GM20000 (cell line): Measurements from ENCODE around the gene NKX1-1.

Experiments used
- DNase-seq: peaks from one replicate; pipeline ENCODE4 v3.0.0; 2012; ENCODE audit warnings: low spot score
- TF ChIP-seq, protein P1 (sequence below): IDR thresholded peaks from 2 replicates; pipeline ENCODE4 v1.5.1; 2012; ENCODE audit warnings: mild to moderate bottlenecking, control low read depth; ENCODE audit errors: extremely low read depth, missing control alignments

Gene NKX1-1

DNA sequence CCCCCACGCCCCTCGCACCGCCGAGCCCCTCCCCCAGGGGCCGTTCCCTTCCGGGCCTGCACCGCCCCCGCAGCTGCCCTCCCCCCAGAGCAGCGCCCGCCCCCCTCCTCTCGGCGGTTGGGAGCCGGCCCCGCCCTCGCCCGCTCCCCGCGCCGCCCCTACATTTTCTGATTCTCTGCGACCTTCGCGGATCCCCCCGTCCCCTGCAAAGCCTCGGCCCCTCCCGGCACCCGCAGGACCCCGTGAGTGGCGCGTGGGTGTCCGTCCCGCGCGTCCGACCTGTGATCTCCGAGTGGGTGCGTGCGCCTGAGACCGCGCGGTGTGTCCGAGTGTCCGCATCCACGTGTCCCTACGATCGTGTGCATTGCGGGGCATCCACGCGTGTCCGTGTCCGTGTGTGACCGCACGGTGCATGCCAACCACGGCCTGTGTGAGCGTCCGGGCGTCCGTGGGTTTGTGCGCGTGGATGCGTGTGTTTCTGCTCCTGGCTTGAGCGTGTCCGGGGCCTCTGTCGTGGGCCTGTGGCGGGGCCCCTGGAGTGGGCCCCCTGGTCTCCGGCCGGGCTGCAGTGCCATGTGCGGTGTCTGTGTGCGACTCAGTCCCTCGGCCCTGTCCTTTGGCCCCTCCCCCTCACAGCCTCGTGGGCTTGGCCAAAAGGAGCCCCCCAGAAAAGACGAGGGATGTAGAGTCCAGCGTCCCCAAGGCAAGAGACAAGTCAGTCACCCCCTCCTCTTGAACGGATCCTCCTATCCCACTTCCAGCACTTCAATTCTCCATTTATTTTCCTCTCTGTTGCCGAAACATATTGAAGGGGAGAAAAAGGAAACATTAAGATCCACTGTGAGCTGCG lies 8.8 kb upstream of the NKX1-1 start:
- no peak for DNase-seq
- TF ChIP-seq, protein P1, sequence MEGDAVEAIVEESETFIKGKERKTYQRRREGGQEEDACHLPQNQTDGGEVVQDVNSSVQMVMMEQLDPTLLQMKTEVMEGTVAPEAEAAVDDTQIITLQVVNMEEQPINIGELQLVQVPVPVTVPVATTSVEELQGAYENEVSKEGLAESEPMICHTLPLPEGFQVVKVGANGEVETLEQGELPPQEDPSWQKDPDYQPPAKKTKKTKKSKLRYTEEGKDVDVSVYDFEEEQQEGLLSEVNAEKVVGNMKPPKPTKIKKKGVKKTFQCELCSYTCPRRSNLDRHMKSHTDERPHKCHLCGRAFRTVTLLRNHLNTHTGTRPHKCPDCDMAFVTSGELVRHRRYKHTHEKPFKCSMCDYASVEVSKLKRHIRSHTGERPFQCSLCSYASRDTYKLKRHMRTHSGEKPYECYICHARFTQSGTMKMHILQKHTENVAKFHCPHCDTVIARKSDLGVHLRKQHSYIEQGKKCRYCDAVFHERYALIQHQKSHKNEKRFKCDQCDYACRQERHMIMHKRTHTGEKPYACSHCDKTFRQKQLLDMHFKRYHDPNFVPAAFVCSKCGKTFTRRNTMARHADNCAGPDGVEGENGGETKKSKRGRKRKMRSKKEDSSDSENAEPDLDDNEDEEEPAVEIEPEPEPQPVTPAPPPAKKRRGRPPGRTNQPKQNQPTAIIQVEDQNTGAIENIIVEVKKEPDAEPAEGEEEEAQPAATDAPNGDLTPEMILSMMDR = no peak

DNA sequence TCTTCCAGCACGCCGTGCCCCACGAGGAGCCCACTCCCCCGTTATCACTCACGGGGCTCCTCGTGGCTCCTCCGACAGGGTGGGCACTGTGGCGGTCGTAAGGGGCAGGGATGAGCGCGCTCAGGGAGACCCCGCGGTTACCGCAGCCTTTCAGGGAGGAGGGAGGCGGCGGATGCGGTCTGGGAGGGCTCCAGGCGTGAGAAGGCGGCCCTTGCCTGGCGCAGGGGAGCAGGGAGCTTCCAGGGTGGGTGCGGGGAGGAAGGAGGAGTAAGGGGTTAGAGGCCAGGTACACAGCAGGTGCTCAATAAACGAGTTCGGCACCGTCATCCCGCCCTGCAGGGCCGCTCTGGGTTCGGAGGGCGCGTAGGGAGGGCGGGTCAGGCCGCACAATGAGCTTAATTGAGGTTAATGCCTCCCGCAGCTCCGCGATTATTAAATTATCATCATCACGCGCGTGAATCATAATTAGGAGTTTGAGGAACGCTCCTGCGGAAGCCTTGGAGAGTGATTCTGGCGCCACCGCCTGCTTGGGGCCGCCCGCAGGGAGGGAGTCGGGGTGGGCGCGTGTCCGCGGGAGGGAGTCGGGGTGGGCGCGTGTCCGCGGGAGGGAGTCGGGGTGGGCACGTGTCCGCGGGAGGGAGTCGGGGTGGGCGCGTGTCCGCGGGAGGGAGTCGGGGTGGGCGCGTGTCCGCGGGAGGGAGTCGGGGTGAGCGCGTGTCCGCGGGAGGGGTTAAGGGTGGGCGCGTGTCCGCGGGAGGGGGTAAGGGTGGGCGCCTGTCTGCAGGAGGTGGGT lies 7.6 kb upstream of the NKX1-1 start:
- TF ChIP-seq, protein P1 = no peak
- DNase-seq = peak; percentile 26

DNA sequence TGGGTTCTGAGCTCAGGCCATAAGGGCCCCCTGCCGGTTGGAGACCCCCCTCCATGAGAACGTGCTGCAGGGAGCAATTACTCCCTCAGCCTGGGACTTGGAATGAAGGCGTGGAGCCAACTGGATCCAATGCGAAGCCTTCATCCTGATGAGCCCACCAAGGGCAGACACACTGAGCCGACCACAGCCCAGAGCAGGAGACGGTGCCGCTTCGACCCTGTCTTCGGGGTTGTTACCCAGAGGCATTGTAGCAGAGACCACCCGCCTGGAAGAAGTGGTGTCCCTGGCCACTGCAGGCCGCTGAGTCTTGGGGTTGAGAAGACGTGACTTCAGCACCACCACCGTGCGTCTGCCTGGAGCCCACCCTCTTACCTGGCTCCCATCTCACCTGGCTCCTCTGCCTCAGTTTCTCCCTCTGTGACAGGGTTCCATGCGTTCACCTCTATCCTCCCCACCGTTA lies 7.0 kb upstream of the NKX1-1 start:
- peak; percentile 35 for DNase-seq
- TF ChIP-seq, protein P1 = no peak

DNA sequence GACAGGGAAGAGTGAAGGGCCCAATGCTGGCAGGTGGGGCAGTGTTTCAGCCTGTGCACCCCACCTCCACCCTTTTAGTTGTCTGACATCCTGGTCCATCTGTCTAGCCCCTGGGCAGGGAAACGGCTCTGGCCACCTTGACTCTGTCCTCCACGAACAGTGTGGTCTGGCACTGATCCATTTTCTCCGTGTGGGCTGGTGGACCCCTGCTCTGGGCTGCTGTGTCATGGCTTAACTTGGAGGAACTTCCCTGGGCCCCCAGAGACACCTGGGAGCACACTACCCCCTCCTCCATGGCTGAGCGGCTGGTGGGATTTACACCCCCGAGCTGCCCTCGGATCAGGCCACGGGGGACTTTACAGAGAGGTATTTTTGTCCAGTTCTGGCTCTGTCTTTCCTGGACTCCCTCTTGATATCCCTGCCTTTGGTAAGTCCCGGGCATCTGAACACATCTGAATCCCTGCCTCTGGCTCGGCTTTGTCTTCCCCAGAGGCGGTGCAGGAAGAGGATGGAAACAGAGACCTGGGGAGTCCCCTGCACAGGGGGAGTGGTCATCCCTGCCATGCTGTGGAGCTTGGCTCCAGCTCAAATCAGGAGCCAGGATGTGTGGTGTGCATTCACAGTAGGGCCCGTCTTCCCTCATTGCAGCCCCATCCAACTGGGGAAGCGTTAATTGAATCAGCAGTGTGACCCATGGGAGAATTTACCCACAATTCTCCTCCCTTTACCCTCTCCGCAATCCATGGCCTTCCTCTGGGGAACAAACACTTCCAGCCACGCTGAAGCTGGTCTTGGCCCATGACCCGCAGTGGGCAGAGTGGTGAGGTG lies 6.3 kb upstream of the NKX1-1 start:
- TF ChIP-seq, protein P1 = no peak
- DNase-seq = peak; percentile 30

DNA sequence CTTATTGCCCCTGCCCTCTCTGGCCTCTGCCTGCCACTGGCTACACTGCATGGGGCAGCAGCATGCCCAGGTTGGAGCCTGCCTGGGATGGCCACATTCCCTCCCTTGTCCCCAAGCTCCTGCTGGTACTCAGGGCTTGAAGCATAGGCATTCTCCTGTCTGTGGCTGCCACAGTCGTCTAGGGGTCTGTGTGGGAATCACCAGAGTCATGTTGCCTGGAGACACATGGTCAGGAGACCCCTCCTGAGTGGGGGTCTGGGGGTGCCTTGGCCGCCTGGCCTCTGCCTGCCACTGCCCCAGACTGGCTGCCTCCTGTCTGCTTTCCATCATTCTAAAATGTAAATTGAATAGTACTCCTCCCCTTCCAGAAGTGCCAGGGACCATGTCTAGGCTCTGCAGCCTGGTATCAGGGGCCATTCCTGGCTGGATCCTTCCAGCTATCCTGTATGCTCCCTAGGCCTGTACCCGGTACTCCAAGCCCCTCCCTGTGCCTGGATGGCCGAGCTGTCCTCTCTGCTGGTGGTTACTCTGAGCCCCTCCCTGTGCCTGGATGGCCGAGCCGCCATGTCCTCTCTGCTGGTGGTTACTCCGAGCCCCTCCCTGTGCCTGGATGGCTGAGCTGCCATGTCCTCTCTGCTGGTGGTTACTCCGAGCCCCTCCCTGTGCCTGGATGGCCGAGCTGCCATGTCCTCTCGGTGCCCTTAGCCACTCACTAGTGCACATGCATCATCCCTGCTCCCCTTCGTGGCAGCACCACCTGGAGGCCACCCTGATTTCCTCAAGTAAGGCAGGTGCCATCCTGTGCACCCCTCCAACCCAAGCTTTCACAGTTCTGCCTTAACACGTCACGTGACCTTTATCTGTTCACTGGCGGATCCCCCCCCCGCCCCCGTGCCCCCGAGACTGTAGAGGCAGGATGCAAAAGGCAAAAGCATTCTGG lies 5.5 kb upstream of the NKX1-1 start:
- TF ChIP-seq, protein P1 = no peak
- DNase-seq = peak; percentile 47

DNA sequence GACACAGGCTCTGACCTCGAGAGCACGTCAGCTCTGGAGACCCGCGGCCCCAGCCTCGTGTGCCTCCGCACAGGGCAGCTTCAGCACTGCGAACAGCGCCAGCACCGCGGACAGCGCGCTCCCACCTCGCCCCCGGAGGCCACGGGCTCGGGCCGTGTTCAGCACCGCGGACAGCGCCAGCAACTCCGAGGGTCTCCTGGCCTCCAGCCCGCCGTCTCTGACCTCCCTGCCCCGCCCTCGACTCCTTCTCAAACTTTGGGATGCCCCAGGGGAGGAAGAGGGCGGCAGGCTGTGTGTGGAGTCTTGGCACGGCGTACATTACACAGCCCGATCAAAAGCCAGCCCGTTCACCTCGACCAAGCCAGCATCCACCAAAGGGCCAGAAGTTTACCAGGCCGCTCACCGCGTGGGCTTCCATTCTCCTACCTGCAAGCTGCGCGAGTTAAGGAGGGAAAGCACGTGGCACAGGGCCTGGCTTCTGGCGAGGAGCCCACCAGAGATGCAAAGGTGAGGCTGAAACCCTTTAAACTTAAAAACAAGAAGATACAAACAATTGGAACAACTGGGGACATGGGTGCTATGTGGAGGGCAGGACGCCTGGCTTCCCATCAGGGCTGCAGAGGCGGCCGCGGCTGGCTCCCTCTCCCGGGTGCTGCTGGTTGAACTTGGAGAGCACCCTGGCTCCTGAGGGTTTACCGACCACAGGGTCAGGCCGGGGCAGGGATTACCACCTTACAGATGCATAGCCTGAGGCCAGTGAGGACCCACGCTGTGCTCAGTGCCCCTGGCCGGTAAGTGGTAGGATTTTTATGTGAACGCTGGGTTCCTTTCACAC lies 4.5 kb upstream of the NKX1-1 start:
- TF ChIP-seq, protein P1 = no peak
- peak; percentile 75 for DNase-seq
